Umbilical cord (tissue), 2 donors: ENCODE data around the gene EVI2A. TPM values are rescaled to one million over a fixed set of nuclear protein-coding genes. Genes with fewer than 3 reads are reported as not detected.
A peak's percentile ranks its signal among the peaks of the same experiment; 100 is the strongest.
"Not testable (repeated sequence)": the region's sequence is repeated elsewhere in the genome, so short reads cannot be mapped to it uniquely, and the experiment has no call there.

ENCODE experiments used
- DNase-seq: peaks from one replicate; pipeline ENCODE4 v3.0.0-alpha.2; 2015; ENCODE audit warnings: low spot score
- total RNA-seq: library from RNA; depleted of rRNA; stranded (reverse); fragments of >200 nt; gene quantifications from one replicate; pipeline ENCODE4 v1.2.3, GENCODE V29; 2014; ENCODE audit warnings: low replicate concordance; ENCODE audit not compliant: insufficient read depth

The EVI2A gene
- total RNA-seq, 1 donor from 2014 or later = 14.0 TPM

GRCh38 chr17:31312223-31312622 lies 9.2 kb downstream of the EVI2A start:
- DNase-seq = not testable (repeated sequence)

- no peak for DNase-seq
Observed at GRCh38 chr17:31311526-31311925, 9.9 kb downstream of the EVI2A start.

- no peak for DNase-seq
Observed at GRCh38 chr17:31310886-31311285, 10.5 kb downstream of the EVI2A start.

- no peak for DNase-seq
Observed at GRCh38 chr17:31310260-31310659, 11.2 kb downstream of the EVI2A start.

- peak; percentile 8 for DNase-seq
Observed at GRCh38 chr17:31309556-31309955, 11.9 kb downstream of the EVI2A start.

- DNase-seq = peak; percentile 9
Observed at GRCh38 chr17:31308372-31309334, 12.8 kb downstream of the EVI2A start.

- no peak for DNase-seq
Observed at GRCh38 chr17:31307640-31308039, 13.8 kb downstream of the EVI2A start.

GRCh38 chr17:31299624-31300023 lies 21.8 kb downstream of the EVI2A start:
- no peak for DNase-seq

- no peak for DNase-seq
Observed at GRCh38 chr17:31297090-31297489, 24.3 kb downstream of the EVI2A start, which contains the start of gene OMG. Gene OMG (minus strand): TSS chr17:31297239. CDS start chr17:31296331, 908 bp downstream.

- DNase-seq = no peak
Observed at GRCh38 chr17:31296142-31296541, 25.3 kb downstream of the EVI2A start.

- no peak for DNase-seq
Observed at GRCh38 chr17:31295489-31295871, 25.9 kb downstream of the EVI2A start.

GRCh38 chr17:31294820-31295488 lies 26.5 kb downstream of the EVI2A start:
- no peak for DNase-seq

GRCh38 chr17:31294231-31294630 lies 27.2 kb downstream of the EVI2A start:
- no peak for DNase-seq

- no peak for DNase-seq
Observed at GRCh38 chr17:31293581-31293980, 27.8 kb downstream of the EVI2A start.

GRCh38 chr17:31291820-31292219 lies 29.6 kb downstream of the EVI2A start:
- no peak for DNase-seq

- no peak for DNase-seq
Observed at GRCh38 chr17:31289790-31290189, 31.6 kb downstream of the EVI2A start.

GRCh38 chr17:31287932-31288331 lies 33.5 kb downstream of the EVI2A start:
- DNase-seq = not testable (repeated sequence)

GRCh38 chr17:31286587-31286986 lies 34.8 kb downstream of the EVI2A start:
- DNase-seq = no peak

GRCh38 chr17:31283841-31284240 lies 37.6 kb downstream of the EVI2A start:
- no peak for DNase-seq

- DNase-seq = no peak
Observed at GRCh38 chr17:31281061-31281460, 40.4 kb downstream of the EVI2A start.

GRCh38 chr17:31279401-31279800 lies 42.0 kb downstream of the EVI2A start:
- DNase-seq = no peak

- DNase-seq = no peak
Observed at GRCh38 chr17:31275116-31275515, 46.3 kb downstream of the EVI2A start.

GRCh38 chr17:31274252-31274651 lies 47.2 kb downstream of the EVI2A start:
- peak; percentile 29 for DNase-seq
